Neural progenitor cell (in vitro differentiated cells): ENCODE data around the gene ACVR1.
A peak's percentile ranks its signal among the peaks of the same experiment; 100 is the strongest.

Experiments
- CTCF ChIP-seq: fragments of 200-600 bp; sonication (generic); IDR thresholded peaks from 2 replicates; pipeline ENCODE4 v1.5.1; 2017; ENCODE audit warnings: antibody characterized with exemption, mild to moderate bottlenecking
- EZH2 ChIP-seq: fragments of 200-600 bp; sonication (generic); IDR thresholded peaks from 2 replicates; pipeline ENCODE4 v1.6.1; 2017; ENCODE audit warnings: antibody characterized with exemption, mild to moderate bottlenecking, moderate library complexity

- peak; percentile 9 for TF ChIP-seq CTCF
- TF ChIP-seq EZH2: no peak
Observed at GRCh38 chr2:157760949-157761348, 115.2 kb downstream of the ACVR1 start.
